IPS-18c (cell line): Measurements from ENCODE around the gene DRP2.
A peak's percentile ranks its signal among the peaks of the same experiment; 100 is the strongest.
"Not testable (repeated sequence)": the region's sequence is repeated elsewhere in the genome, so short reads cannot be mapped to it uniquely, and the experiment has no call there.

ENCODE experiments used
- H3K4me3 ChIP-seq: 2 replicates; pipeline ENCODE4 v1.7.0; 2013; ENCODE audit warnings: low read depth, mild to moderate bottlenecking, low read length, moderate library complexity; ENCODE audit not compliant: insufficient read depth
- H3K9me3 ChIP-seq: one replicate; pipeline ENCODE4 v1.6.1; 2013; ENCODE audit warnings: mild to moderate bottlenecking, low read length, moderate library complexity; ENCODE audit not compliant: control insufficient read depth, insufficient read depth

The DRP2 gene

GRCh38 chrX:101229170-101229569 lies 9.6 kb downstream of the DRP2 start:
- no peaks in the 10 kb centered on the region for H3K9me3 ChIP-seq
- no peak overlapping the region for H3K4me3 ChIP-seq

GRCh38 chrX:101230636-101231035 lies 11.1 kb downstream of the DRP2 start:
- no peaks in the 10 kb centered on the region for H3K9me3 ChIP-seq
- H3K4me3 ChIP-seq = no peak overlapping the region

GRCh38 chrX:101231080-101231479 lies 11.5 kb downstream of the DRP2 start:
- Histone ChIP-seq H3K4me3 (no peak overlapping the region), H3K9me3 (no peaks in the 10 kb centered on the region)

- no peaks in the 10 kb centered on the region for H3K9me3 ChIP-seq
- H3K4me3 ChIP-seq = no peak overlapping the region
These were observed 12.7 kb downstream of the DRP2 start for GRCh38 chrX:101232316-101232715.

- H3K4me3 ChIP-seq = no peak overlapping the region
- peaks cover 4% of the 10 kb centered on the region for H3K9me3 ChIP-seq
These were observed 17.5 kb downstream of the DRP2 start for GRCh38 chrX:101237041-101237440.

GRCh38 chrX:101241531-101241930 lies 21.9 kb downstream of the DRP2 start:
- H3K9me3 ChIP-seq = peaks cover 12% of the 10 kb centered on the region

GRCh38 chrX:101252634-101253033 lies 33.0 kb downstream of the DRP2 start:
- Histone ChIP-seq H3K9me3 (peaks cover 6% of the 10 kb centered on the region), H3K4me3 (no peak overlapping the region)

More at GRCh38 chrX:101241531-101241930, 21.9 kb downstream of the DRP2 start:
- no peak overlapping the region for H3K4me3 ChIP-seq

- Histone ChIP-seq H3K4me3 (no peak overlapping the region; the same call in 1 of the 2 replicates), H3K9me3 (peaks cover 9% of the 10 kb centered on the region)
These were observed 38.1 kb downstream of the DRP2 start for GRCh38 chrX:101257448-101258258.

- Histone ChIP-seq H3K9me3 (peaks cover 9% of the 10 kb centered on the region), H3K4me3 (no peak overlapping the region)
These were observed 38.6 kb downstream of the DRP2 start for GRCh38 chrX:101258259-101258581.

GRCh38 chrX:101260435-101260834 lies 40.8 kb downstream of the DRP2 start:
- Histone ChIP-seq H3K4me3 (no peak overlapping the region), H3K9me3 (peaks cover 9% of the 10 kb centered on the region)

- H3K9me3 ChIP-seq = peaks cover 3% of the 10 kb centered on the region
These were observed 43.0 kb downstream of the DRP2 start for GRCh38 chrX:101262590-101262989.

GRCh38 chrX:101263766-101264165 lies 44.2 kb downstream of the DRP2 start:
- peaks cover 2% of the 10 kb centered on the region for H3K9me3 ChIP-seq
- H3K4me3 ChIP-seq = no peak overlapping the region

More at GRCh38 chrX:101262590-101262989, 43.0 kb downstream of the DRP2 start:
- no peak overlapping the region for H3K4me3 ChIP-seq

GRCh38 chrX:101265869-101266428 lies 46.4 kb downstream of the DRP2 start:
- no peaks in the 10 kb centered on the region for H3K9me3 ChIP-seq
- H3K4me3 ChIP-seq = no peak overlapping the region

GRCh38 chrX:101274198-101274597 lies 54.6 kb downstream of the DRP2 start:
- Histone ChIP-seq H3K9me3 (peaks cover 5% of the 10 kb centered on the region), H3K4me3 (no peak overlapping the region)

GRCh38 chrX:101276238-101276637 lies 56.7 kb downstream of the DRP2 start:
- H3K9me3 ChIP-seq = peaks cover 5% of the 10 kb centered on the region
- no peak overlapping the region for H3K4me3 ChIP-seq

- no peak overlapping the region for H3K4me3 ChIP-seq
- H3K9me3 ChIP-seq = no peaks in the 10 kb centered on the region
These were observed 67.8 kb downstream of the DRP2 start for GRCh38 chrX:101287402-101287801.

- peak within 1 kb of the TSS; percentile 15; the same call in 1 of the 2 replicates for H3K4me3 ChIP-seq
These were observed 71.5 kb downstream of the DRP2 start, which contains the start of gene TAF7L for GRCh38 chrX:101290957-101291603. Gene TAF7L (minus strand): TSS chrX:101291334. CDS start chrX:101287543, 3,791 bp downstream.

GRCh38 chrX:101295603-101296002 lies 76.0 kb downstream of the DRP2 start:
- not testable (repeated sequence) for H3K4me3 ChIP-seq, H3K9me3 ChIP-seq

More at GRCh38 chrX:101290957-101291603, 71.5 kb downstream of the DRP2 start, which contains the start of gene TAF7L:
- peaks cover 2% of the 10 kb centered on the region for H3K9me3 ChIP-seq
